Suprapubic skin (tissue), 4 donors: ENCODE results near the gene FHOD3.

Experiments used
- CTCF ChIP-seq, 2 donors: fragments of 200-600 bp in 1 of 2; fragments of 450-650 bp in 1 of 2; sonication (generic) in 1 of 2; IDR thresholded peaks; one replicate each; pipeline ENCODE4 v1.5.1; 2016 to 2019; ENCODE audit warnings: antibody characterized with exemption in 2 of 2, mild to moderate bottlenecking in 1 of 2, moderate library complexity in 1 of 2
- POLR2A ChIP-seq, 2 donors: fragments of 450-650 bp; IDR thresholded peaks; one replicate each; pipeline ENCODE4 v1.6.1; 2017; ENCODE audit warnings: antibody characterized with exemption in 2 of 2, mild to moderate bottlenecking in 2 of 2, moderate library complexity in 2 of 2
- POLR2AphosphoS5 ChIP-seq, 3 donors: sonication (generic); formaldehyde crosslinking; IDR thresholded peaks; one replicate each; pipeline ENCODE4 v1.6.1; 2017; ENCODE audit warnings: antibody characterized with exemption in 3 of 3

- no peak for TF ChIP-seq POLR2A (IDR thresholded peaks at IDR 0.05)
- TF ChIP-seq CTCF (IDR thresholded peaks at IDR 0.05): no peak
- TF ChIP-seq POLR2AphosphoS5 (IDR thresholded peaks at IDR 0.05): no peak
These were observed 355.8 kb downstream of the FHOD3 start for GRCh38 chr18:36653141-36653869.
